CD4-positive, CD25-positive, alpha-beta regulatory T cell (primary cell): Measurements from ENCODE around the gene PTPRQ. TPM values are rescaled to one million over a fixed set of nuclear protein-coding genes. Genes with fewer than 3 reads are reported as not detected.

ENCODE experiments used
- ATAC-seq, 2 donors: fragments of 150-1000 bp; cut with Tn5 transposase; one replicate each; pipeline ENCODE4 v1.10.0; 2021; ENCODE audit warnings: low read depth in 2 of 2, moderate number of reproducible peaks in 2 of 2, moderate library complexity in 1 of 2
- DNase-seq, 3 donors: peaks; one replicate each; pipeline versions ENCODE4 v3.0.0 to v3.0.0-alpha.2; 2012 to 2022; ENCODE audit warnings: mixed read lengths in 1 of 3
- H3K27ac ChIP-seq: one replicate; pipeline ENCODE4 v1.7.0; 2013; ENCODE audit warnings: mild to moderate bottlenecking, low read length; ENCODE audit not compliant: insufficient read depth, poor library complexity, severe bottlenecking
- H3K27me3 ChIP-seq: one replicate; pipeline ENCODE4 v1.7.0; 2013; ENCODE audit warnings: low read length; ENCODE audit not compliant: control insufficient read depth, insufficient read depth
- H3K36me3 ChIP-seq: one replicate; pipeline ENCODE4 v1.7.0; 2013; ENCODE audit warnings: mild to moderate bottlenecking, low read length, moderate library complexity; ENCODE audit not compliant: control insufficient read depth, insufficient read depth
- H3K4me1 ChIP-seq: 2 replicates; pipeline ENCODE4 v1.7.0; 2013; ENCODE audit warnings: mild to moderate bottlenecking, low read length; ENCODE audit not compliant: insufficient read depth, control insufficient read depth, poor library complexity, severe bottlenecking
- H3K4me3 ChIP-seq: one replicate; pipeline ENCODE4 v1.7.0; 2013; ENCODE audit warnings: low read depth, mild to moderate bottlenecking, low read length, moderate library complexity
- H3K9me3 ChIP-seq, 2 experiments: 1 replicate in 1 of 2; 2 replicates in 1 of 2; pipeline ENCODE4 v1.7.0; 2013; ENCODE audit warnings: low read length in 2 of 2, mild to moderate bottlenecking in 1 of 2, moderate library complexity in 1 of 2; ENCODE audit not compliant: control insufficient read depth in 2 of 2
- H3K27ac Mint-ChIP-seq, 3 donors: one replicate each; pipeline ENCODE4 v1.8.0; 2020 to 2022; ENCODE audit warnings: mild to moderate bottlenecking in 3 of 3, mixed read lengths in 3 of 3, moderate library complexity in 2 of 3
- H3K27me3 Mint-ChIP-seq: one replicate; pipeline ENCODE4 v1.8.0; 2022; ENCODE audit warnings: mild to moderate bottlenecking, mixed read lengths
- H3K36me3 Mint-ChIP-seq: one replicate; pipeline ENCODE4 v1.8.0; 2020; ENCODE audit warnings: mixed read lengths
- H3K4me1 Mint-ChIP-seq, 4 donors: one replicate each; pipeline ENCODE4 v1.8.0; 2020 to 2022; ENCODE audit warnings: mixed read lengths in 4 of 4, mild to moderate bottlenecking in 1 of 4
- H3K4me3 Mint-ChIP-seq, 4 donors: one replicate each; pipeline ENCODE4 v1.8.0; 2020 to 2022; ENCODE audit warnings: mild to moderate bottlenecking in 4 of 4, mixed read lengths in 4 of 4, moderate library complexity in 3 of 4
- H3K9me3 Mint-ChIP-seq, 7 donors: one replicate each; pipeline ENCODE4 v1.8.0; 2020 to 2022; ENCODE audit warnings: mixed read lengths in 7 of 7, mild to moderate bottlenecking in 3 of 7, moderate library complexity in 2 of 7
- polyA plus RNA-seq, 4 donors: library from polyadenylated mRNA; unstranded; fragments of 300-500 nt; fragmentation: Illumina TruSeq; gene quantifications; one replicate each; pipeline ENCODE4 v1.2.3, GENCODE V29; 2021
- total RNA-seq: library from RNA; stranded (reverse); gene quantifications from one replicate; pipeline ENCODE4 v1.2.3, GENCODE V29; 2022

Gene PTPRQ
- total and polyA plus RNA-seq, 5 donors from 2014 or later = not detected

DNA sequence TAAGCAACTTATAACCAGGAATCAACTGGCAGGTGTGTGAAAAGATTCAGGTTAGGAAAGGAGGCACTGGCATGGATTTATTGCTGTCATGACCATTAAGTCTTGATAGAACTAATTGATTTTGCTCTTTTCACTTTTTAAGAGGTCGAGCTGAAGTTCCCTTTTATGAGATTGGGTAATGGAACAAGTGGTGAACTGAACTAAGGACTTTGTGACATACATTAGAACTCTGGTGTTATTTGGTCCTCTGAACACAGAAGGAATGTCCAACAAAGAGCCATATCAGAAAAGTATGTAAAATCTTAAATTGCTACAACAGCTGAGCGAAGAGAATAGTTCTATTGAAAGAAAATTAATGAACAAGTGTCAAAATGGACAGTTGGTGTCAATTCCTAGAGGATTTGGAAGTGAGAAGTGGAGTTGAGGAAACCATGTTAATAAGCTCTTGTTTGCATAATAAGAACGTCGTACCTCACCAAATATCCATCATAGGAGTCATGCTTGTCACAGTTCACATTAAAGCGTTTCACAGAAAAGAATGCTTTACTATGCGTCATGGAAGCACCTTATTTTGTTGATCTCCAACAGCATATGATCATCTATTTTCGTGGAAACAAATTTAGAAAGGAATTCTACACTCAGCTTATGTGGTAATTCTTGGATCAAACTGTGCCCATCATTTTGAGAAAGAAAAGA, 255.0 kb downstream of the PTPRQ start:
- no peaks in the 10 kb centered on the region for H3K4me1 ChIP-seq
- ATAC-seq (no peak), DNase-seq (no peak)
- H3K36me3 ChIP-seq = no peaks in the 10 kb centered on the region
- no peak overlapping the region for H3K4me3 Mint-ChIP-seq
- peaks cover 0 to 10% (median 2%) of the 10 kb centered on the region in 7 donors for H3K9me3 Mint-ChIP-seq
- H3K27me3 Mint-ChIP-seq = no peaks in the 10 kb centered on the region
- peaks cover 0 to 5% of the 10 kb centered on the region in 2 experiments for H3K9me3 ChIP-seq
- H3K36me3 Mint-ChIP-seq = no peaks in the 10 kb centered on the region
- H3K27ac ChIP-seq = no peak overlapping the region
- H3K27ac Mint-ChIP-seq = no peak overlapping the region
- H3K4me3 ChIP-seq = no peak overlapping the region
- H3K4me1 Mint-ChIP-seq = no peaks in the 10 kb centered on the region
- no peaks in the 10 kb centered on the region for H3K27me3 ChIP-seq

GRCh38 chr12:80700327-80700726, 256.3 kb downstream of the PTPRQ start:
- H3K4me1 ChIP-seq = no peaks in the 10 kb centered on the region
- Mint-ChIP-seq H3K36me3 (no peaks in the 10 kb centered on the region), H3K4me3 (no peak overlapping the region), H3K9me3 (peaks cover 0 to 6% (median 2%) of the 10 kb centered on the region in 7 donors), H3K27ac (no peak overlapping the region), H3K27me3 (no peaks in the 10 kb centered on the region), H3K4me1 (no peaks in the 10 kb centered on the region)
- H3K27me3 ChIP-seq = no peaks in the 10 kb centered on the region
- H3K27ac ChIP-seq = no peak overlapping the region
- ATAC-seq (no peak), DNase-seq (no peak)
- peaks cover 0 to 5% of the 10 kb centered on the region in 2 experiments for H3K9me3 ChIP-seq
- H3K36me3 ChIP-seq = no peaks in the 10 kb centered on the region
- H3K4me3 ChIP-seq = no peak overlapping the region

DNA sequence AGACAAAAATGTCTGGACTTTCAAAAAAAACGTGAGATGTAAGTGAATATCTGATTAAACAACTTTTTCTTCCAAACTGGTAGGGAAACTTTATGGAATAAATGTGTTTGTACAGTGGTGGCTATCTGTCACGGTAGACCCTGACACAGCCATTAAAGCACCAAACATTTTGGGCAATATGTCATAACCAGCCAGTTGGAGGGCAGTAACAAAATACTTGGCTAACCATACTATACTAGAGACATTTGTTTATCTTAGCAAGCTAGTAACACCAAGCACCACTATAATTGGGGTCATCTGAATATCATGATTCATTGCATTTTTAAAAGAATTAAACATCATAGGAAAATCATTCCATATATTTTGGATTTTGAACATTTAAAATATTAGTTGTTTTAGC, 257.4 kb downstream of the PTPRQ start:
- Histone ChIP-seq H3K36me3 (no peaks in the 10 kb centered on the region), H3K27ac (no peak overlapping the region), H3K9me3 (peaks cover 0 to 5% of the 10 kb centered on the region in 2 experiments), H3K4me1 (no peaks in the 10 kb centered on the region), H3K27me3 (no peaks in the 10 kb centered on the region), H3K4me3 (no peak overlapping the region)
- H3K27ac Mint-ChIP-seq = no peak overlapping the region
- H3K4me3 Mint-ChIP-seq = no peak overlapping the region
- H3K9me3 Mint-ChIP-seq = peaks cover 0 to 5% (median 4%) of the 10 kb centered on the region in 7 donors
- H3K36me3 Mint-ChIP-seq = no peaks in the 10 kb centered on the region
- DNase-seq (no peak), ATAC-seq (no peak)
- H3K27me3 Mint-ChIP-seq = no peaks in the 10 kb centered on the region
- H3K4me1 Mint-ChIP-seq = no peaks in the 10 kb centered on the region

DNA sequence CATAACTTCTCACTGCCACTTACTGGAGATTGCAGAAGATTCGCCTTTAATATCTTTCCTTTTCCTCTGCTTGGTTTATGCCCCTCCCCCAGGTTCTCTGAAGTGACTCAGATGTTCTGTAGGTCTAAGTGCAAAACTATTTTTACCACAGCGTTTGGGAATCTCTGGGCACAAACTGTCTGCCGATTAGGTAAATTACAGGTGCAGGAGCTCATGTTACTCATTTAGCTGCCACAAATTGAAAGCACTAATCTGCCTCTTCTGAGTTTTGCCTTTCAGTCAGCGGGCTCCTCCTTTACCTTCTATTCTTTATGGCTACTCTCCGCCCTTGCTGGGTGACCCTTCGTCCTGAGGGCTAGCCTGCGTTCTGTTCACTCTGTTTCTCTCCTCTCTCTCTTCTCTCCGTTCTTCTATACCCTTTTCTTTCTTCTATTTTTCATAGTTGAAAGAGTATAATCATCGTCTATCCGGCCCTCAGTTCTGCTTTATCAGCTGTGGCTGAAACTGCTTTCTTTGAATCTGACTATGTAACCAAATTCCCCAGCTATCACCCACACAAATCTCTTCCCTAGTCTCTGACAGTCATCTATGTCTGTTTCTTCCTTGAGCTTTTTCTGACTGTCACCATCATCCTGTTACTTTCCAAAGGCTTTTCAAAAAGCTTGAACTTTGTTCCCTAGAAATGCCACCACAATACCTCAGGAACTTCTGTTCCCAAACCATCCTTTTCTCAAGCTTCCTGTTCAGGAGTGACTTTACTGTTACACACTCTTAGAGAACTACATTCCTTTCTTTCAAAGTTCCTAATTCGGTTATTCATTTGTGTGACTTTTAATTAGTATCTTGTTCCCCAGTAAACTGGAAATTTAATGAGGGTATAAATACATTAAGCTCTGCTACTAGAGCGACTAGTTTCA, 259.1 kb downstream of the PTPRQ start:
- DNase-seq (no peak), ATAC-seq (no peak)
- peaks cover 5% of the 10 kb centered on the region for H3K27me3 Mint-ChIP-seq
- Histone ChIP-seq H3K27me3 (no peaks in the 10 kb centered on the region), H3K36me3 (no peaks in the 10 kb centered on the region), H3K9me3 (peaks cover 0 to 5% of the 10 kb centered on the region in 2 experiments), H3K4me3 (no peak overlapping the region), H3K4me1 (no peaks in the 10 kb centered on the region), H3K27ac (no peak overlapping the region)
- no peaks in the 10 kb centered on the region for H3K4me1 Mint-ChIP-seq
- no peak overlapping the region for H3K4me3 Mint-ChIP-seq
- no peak overlapping the region for H3K27ac Mint-ChIP-seq
- H3K9me3 Mint-ChIP-seq = peaks cover 0 to 6% (median 4%) of the 10 kb centered on the region in 7 donors
- no peaks in the 10 kb centered on the region for H3K36me3 Mint-ChIP-seq

DNA sequence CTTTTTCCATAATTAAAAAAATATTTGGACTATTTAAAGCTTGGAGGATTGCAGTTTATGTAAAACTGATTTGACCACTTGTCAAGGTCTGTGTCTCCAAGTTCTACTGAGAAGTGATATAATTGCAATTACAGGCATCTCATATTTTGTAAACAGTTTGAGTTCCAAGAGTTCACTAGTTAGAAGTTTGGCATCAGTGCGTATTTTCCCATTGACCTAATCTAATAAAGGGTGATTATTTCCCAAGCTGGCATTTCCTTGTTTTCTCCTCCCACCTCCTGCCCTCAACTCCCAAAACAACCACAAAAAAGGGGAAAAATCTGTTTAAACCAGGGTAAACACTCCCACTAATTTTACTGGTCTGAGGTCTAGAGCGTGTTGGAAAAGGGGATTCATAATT, 260.4 kb downstream of the PTPRQ start:
- no peak overlapping the region for H3K4me3 Mint-ChIP-seq
- no peaks in the 10 kb centered on the region for H3K4me1 Mint-ChIP-seq
- Histone ChIP-seq H3K4me3 (no peak overlapping the region), H3K27me3 (no peaks in the 10 kb centered on the region), H3K27ac (no peak overlapping the region), H3K9me3 (peaks cover 0 to 5% of the 10 kb centered on the region in 2 experiments), H3K4me1 (no peaks in the 10 kb centered on the region), H3K36me3 (no peaks in the 10 kb centered on the region)
- H3K27ac Mint-ChIP-seq = no peak overlapping the region
- no peak for ATAC-seq
- peaks cover 9% of the 10 kb centered on the region for H3K27me3 Mint-ChIP-seq
- H3K36me3 Mint-ChIP-seq = no peaks in the 10 kb centered on the region
- no peak for DNase-seq
- H3K9me3 Mint-ChIP-seq = peaks cover 0 to 8% (median 4%) of the 10 kb centered on the region in 7 donors

- no peaks in the 10 kb centered on the region for H3K27me3 ChIP-seq
- Mint-ChIP-seq H3K27me3 (peaks cover 13% of the 10 kb centered on the region), H3K4me3 (peak within 1 kb of the TSS in 1 of 4 donors; percentile 47)
Observed at GRCh38 chr12:80707126-80707829, 263.2 kb downstream of the PTPRQ start, which contains the start of gene MYF6. MYF6 (plus strand) TSS chr12:80707634; CDS start chr12:80707720, 86 bp downstream.

GRCh38 chr12:80707830-80708258, 263.8 kb downstream of the PTPRQ start:
- peaks cover 0 to 8% (median 4%) of the 10 kb centered on the region in 7 donors for H3K9me3 Mint-ChIP-seq
- no peak overlapping the region for H3K27ac Mint-ChIP-seq
- H3K4me3 Mint-ChIP-seq = peak overlapping the region in 1 of 4 donors; percentile 47
- no peak overlapping the region for H3K4me3 ChIP-seq
- H3K4me1 ChIP-seq = no peaks in the 10 kb centered on the region
- H3K27me3 ChIP-seq = no peaks in the 10 kb centered on the region
- H3K36me3 Mint-ChIP-seq = no peaks in the 10 kb centered on the region
- DNase-seq (no peak), ATAC-seq (no peak)
- peaks cover 0 to under 1% of the 10 kb centered on the region in 2 experiments for H3K9me3 ChIP-seq
- H3K27me3 Mint-ChIP-seq = peaks cover 13% of the 10 kb centered on the region
- no peaks in the 10 kb centered on the region for H3K4me1 Mint-ChIP-seq
- H3K27ac ChIP-seq = no peak overlapping the region
- no peaks in the 10 kb centered on the region for H3K36me3 ChIP-seq

More at GRCh38 chr12:80707126-80707829, 263.2 kb downstream of the PTPRQ start, which contains the start of gene MYF6:
- DNase-seq = no peak
- no peaks in the 10 kb centered on the region for H3K36me3 Mint-ChIP-seq
- peak within 1 kb of the TSS in 1 of 3 donors; percentile 73 for H3K27ac Mint-ChIP-seq
- no peaks in the 10 kb centered on the region for H3K4me1 Mint-ChIP-seq
- no peak within 1 kb of the TSS for H3K27ac ChIP-seq
- peaks cover 0 to 5% of the 10 kb centered on the region in 2 experiments for H3K9me3 ChIP-seq
- no peaks in the 10 kb centered on the region for H3K36me3 ChIP-seq
- no peak for ATAC-seq
- peaks cover 0 to 8% (median 4%) of the 10 kb centered on the region in 7 donors for H3K9me3 Mint-ChIP-seq
- no peak within 1 kb of the TSS for H3K4me3 ChIP-seq
- no peaks in the 10 kb centered on the region for H3K4me1 ChIP-seq
